ENCODE measurements around the gene PALD1. TPM values are rescaled to one million over a fixed set of nuclear protein-coding genes. Genes with fewer than 3 reads are reported as not detected.

PALD1 gene
- total RNA-seq, 1 experiment from 2014 or later = 33.1 TPM

DNA sequence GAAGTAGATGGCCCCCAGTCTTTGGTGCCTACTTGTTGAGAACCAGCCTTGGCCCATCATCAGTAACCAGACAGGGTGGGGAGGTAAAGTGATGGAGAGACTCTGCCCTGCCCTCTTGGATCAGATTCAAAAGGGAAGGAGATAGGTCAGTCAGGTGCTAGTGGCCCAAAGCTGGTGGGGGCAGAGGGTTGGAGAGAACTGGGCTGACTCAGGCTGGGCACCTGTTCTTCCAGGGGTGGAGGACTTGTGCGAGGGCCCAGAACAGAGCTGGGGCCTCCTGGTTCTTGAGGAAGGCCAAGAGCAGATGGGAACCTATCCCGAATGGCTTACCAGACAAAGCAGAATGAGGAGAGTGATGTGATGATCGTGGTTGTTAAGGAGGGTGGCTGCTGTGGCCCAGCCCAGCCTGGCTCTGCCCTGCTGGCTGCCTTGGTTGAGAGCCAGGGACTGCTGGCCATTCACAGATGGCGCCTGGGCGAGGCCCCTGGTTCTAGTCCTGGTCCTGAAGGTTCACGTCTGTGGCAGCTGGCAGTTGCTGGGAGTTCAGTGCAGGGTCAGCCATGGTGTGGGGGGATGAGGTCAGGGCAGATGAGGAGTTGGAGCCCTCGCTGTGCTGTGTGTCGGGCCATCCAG lies 36.6 kb downstream of the PALD1 start (continued):
- TF ChIP-seq ZNF274 (IDR thresholded peaks at IDR 0.05; ENCODE audit: low read depth, low read length) = no peak
- TF ChIP-seq RAD21 (IDR thresholded peaks at IDR 0.05; ENCODE audit: low read depth) = no peak
- TF ChIP-seq, protein P1, sequence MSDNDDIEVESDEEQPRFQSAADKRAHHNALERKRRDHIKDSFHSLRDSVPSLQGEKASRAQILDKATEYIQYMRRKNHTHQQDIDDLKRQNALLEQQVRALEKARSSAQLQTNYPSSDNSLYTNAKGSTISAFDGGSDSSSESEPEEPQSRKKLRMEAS (IDR thresholded peaks at IDR 0.05) = no peak

DNA sequence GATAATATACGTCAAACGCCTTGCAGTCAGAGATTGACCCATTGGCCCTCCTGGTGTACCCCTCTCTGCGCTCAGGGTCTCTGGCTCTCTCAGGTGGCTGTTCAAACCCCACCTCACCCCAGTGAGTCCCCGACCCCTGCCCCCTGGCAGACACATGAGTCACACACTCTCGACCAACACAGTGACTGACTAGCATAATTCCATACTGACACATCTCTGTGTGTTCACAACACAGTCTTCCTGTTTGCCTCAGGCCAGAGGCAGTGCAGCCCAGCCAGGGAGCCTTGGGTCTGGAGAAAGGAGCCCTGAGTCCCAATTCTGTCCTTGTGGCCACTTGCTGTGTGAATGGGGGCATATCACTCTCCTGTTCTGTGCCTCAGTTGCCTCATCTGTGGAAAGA lies 40.1 kb downstream of the PALD1 start:
- peak; percentile 61 for ATAC-seq
- intact Hi-C loops (cut with micrococcal nuclease) = no loop called here
- H2AFZ ChIP-seq (ENCODE audit: low read depth, low read length, poor library complexity, severe bottlenecking) = no peak overlapping the region
- H3K9me2 ChIP-seq (ENCODE audit: insufficient read depth) = no peaks in the 10 kb centered on the region
- RAD21 ChIA-PET (ENCODE audit: low non-redundant PET in 1 of 2, low total read pairs in 2 of 2, uncharacterized antibody in 2 of 2, unreplicated experiment in 2 of 2) = no interaction called here
- 0 out of 4 replicates have a peak, but pooled peaks cover 0 to 4% of the 10 kb centered on the region in 2 experiments for H3K36me3 ChIP-seq (ENCODE audit: control insufficient read depth in 1 of 2, insufficient read depth in 2 of 2, low read length in 2 of 2)
- peak overlapping the region; percentile 57 for H3K4me2 ChIP-seq (ENCODE audit: low read length)
- H3K27me3 ChIP-seq (ENCODE audit: insufficient read depth, low read length) = no peaks in the 10 kb centered on the region
- H3K79me2 ChIP-seq (ENCODE audit: insufficient read depth, low read length) = peaks cover 47% of the 10 kb centered on the region
- no peak overlapping the region for H3K4me3 ChIP-seq (replicated peaks in 1 of 2; ENCODE audit: low read depth in 1 of 2, low read length in 2 of 2)
- H3K4me1 ChIP-seq (ENCODE audit: control insufficient read depth in 1 of 2, insufficient read depth in 2 of 2, low read length in 2 of 2) = peaks cover 15 to 28% of the 10 kb centered on the region in 2 experiments; a peak in 3 of 4 replicates
- CTCF ChIA-PET = no interaction called here
- TF ChIP-seq, protein P2, sequence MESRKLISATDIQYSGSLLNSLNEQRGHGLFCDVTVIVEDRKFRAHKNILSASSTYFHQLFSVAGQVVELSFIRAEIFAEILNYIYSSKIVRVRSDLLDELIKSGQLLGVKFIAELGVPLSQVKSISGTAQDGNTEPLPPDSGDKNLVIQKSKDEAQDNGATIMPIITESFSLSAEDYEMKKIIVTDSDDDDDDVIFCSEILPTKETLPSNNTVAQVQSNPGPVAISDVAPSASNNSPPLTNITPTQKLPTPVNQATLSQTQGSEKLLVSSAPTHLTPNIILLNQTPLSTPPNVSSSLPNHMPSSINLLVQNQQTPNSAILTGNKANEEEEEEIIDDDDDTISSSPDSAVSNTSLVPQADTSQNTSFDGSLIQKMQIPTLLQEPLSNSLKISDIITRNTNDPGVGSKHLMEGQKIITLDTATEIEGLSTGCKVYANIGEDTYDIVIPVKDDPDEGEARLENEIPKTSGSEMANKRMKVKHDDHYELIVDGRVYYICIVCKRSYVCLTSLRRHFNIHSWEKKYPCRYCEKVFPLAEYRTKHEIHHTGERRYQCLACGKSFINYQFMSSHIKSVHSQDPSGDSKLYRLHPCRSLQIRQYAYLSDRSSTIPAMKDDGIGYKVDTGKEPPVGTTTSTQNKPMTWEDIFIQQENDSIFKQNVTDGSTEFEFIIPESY (IDR thresholded peaks at IDR 0.05; ENCODE audit: extremely low read depth, insufficient replicate concordance, low read length) = no peak
- TF ChIP-seq CEBPB (IDR thresholded peaks at IDR 0.05; ENCODE audit: low read depth) (no peak), SIN3A (IDR thresholded peaks at IDR 0.05; ENCODE audit: low read depth) (no peak), FOSL1 (IDR thresholded peaks at IDR 0.05; ENCODE audit: low read depth) (peak; percentile 55), JUND (IDR thresholded peaks at IDR 0.05) (peak; percentile 25; the same call in 1 of the 2 replicates), POLR2AphosphoS5 (IDR thresholded peaks at IDR 0.05; ENCODE audit: low read depth, low read length) (no peak), SP1 (IDR thresholded peaks at IDR 0.05; ENCODE audit: low read depth) (peak; percentile 32; the same call in 1 of the 2 replicates), POLR2A (IDR thresholded peaks at IDR 0.05; ENCODE audit: borderline replicate concordance, extremely low read depth, insufficient read depth, insufficient read length) (no peak), CBX3 (IDR thresholded peaks at IDR 0.05; ENCODE audit: low read depth) (no peak)
- TF ChIP-seq, protein P3, sequence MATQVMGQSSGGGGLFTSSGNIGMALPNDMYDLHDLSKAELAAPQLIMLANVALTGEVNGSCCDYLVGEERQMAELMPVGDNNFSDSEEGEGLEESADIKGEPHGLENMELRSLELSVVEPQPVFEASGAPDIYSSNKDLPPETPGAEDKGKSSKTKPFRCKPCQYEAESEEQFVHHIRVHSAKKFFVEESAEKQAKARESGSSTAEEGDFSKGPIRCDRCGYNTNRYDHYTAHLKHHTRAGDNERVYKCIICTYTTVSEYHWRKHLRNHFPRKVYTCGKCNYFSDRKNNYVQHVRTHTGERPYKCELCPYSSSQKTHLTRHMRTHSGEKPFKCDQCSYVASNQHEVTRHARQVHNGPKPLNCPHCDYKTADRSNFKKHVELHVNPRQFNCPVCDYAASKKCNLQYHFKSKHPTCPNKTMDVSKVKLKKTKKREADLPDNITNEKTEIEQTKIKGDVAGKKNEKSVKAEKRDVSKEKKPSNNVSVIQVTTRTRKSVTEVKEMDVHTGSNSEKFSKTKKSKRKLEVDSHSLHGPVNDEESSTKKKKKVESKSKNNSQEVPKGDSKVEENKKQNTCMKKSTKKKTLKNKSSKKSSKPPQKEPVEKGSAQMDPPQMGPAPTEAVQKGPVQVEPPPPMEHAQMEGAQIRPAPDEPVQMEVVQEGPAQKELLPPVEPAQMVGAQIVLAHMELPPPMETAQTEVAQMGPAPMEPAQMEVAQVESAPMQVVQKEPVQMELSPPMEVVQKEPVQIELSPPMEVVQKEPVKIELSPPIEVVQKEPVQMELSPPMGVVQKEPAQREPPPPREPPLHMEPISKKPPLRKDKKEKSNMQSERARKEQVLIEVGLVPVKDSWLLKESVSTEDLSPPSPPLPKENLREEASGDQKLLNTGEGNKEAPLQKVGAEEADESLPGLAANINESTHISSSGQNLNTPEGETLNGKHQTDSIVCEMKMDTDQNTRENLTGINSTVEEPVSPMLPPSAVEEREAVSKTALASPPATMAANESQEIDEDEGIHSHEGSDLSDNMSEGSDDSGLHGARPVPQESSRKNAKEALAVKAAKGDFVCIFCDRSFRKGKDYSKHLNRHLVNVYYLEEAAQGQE (IDR thresholded peaks at IDR 0.05; ENCODE audit: low read depth) = no peak
- TF ChIP-seq, protein P1 (IDR thresholded peaks at IDR 0.05) = no peak
- TF ChIP-seq, protein P4, sequence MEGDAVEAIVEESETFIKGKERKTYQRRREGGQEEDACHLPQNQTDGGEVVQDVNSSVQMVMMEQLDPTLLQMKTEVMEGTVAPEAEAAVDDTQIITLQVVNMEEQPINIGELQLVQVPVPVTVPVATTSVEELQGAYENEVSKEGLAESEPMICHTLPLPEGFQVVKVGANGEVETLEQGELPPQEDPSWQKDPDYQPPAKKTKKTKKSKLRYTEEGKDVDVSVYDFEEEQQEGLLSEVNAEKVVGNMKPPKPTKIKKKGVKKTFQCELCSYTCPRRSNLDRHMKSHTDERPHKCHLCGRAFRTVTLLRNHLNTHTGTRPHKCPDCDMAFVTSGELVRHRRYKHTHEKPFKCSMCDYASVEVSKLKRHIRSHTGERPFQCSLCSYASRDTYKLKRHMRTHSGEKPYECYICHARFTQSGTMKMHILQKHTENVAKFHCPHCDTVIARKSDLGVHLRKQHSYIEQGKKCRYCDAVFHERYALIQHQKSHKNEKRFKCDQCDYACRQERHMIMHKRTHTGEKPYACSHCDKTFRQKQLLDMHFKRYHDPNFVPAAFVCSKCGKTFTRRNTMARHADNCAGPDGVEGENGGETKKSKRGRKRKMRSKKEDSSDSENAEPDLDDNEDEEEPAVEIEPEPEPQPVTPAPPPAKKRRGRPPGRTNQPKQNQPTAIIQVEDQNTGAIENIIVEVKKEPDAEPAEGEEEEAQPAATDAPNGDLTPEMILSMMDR (IDR thresholded peaks at IDR 0.05 in 2 of 3, conservative IDR thresholded peaks at IDR 0.05 in 1 of 3; ENCODE audit: borderline replicate concordance in 1 of 3, insufficient read depth in 1 of 3, low read depth in 2 of 3, low read length in 2 of 3) = no peak
- BruUV-seq (replicated peaks) = no TSS peak
- no peak overlapping the region for H3K9ac ChIP-seq (ENCODE audit: low read length)
- POLR2A ChIA-PET = no interaction called here
- H3K9me3 ChIP-seq (ENCODE audit: control insufficient read depth in 1 of 2, insufficient read depth in 1 of 2, low read depth in 1 of 2, low read length in 2 of 2) = no peaks in the 10 kb centered on the region
- no peak overlapping the region for H3K27ac ChIP-seq (ENCODE audit: low read depth, low read length)
- no peaks in the 10 kb centered on the region; the same call in 1 of the 2 replicates for H4K20me1 ChIP-seq (ENCODE audit: insufficient read depth)
- DNase-seq (ENCODE audit: low read depth, low spot score) = no peak

Data from HCT116 (cell line).